Fibroblast of gingiva (primary cell): Measurements from ENCODE around the gene AAMP.

ENCODE experiments used
- DNase-seq: peaks from one replicate; pipeline ENCODE4 v3.0.0-alpha.2; 2011; ENCODE audit warnings: low read depth

The AAMP gene

DNA sequence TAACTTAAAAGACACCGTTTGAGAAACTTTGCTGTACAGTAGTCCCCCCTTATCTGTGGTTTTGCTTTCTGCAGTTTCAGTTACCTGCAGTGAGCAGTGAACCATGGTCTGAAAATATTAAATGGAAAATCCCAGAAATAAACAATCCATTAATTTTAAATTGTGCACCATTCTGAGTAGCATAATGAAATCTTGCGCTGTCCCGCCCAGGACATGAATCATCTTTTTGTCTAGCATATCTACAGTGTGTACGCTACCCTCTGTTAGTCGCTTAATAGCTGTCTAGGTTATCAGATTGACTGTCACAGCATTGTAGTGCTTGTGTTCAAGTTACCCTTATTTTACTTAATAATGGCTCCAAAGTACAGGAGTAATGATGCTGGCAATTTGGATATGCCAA is 46.9 kb downstream of the AAMP start:
- DNase-seq, result no peak

DNA sequence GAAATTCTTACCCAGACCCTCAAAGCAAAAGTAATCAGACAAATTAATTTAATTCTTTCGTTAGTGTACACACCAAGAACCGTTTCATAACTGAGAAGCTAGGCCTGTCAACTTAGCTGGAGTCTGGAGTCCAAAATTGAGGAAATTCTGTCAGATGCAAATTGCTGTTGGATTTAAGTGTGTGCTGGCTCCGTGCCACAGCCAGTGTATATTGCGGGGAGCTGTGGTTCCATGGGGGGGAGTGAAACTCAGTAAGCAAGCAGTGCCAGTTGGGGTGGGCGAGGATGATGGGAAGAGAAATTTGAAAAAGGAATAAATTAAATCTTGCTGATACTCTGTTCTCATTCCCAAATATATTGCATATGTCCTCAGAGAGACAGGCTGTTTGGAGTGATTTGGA is 48.9 kb downstream of the AAMP start:
- DNase-seq, result no peak

DNA sequence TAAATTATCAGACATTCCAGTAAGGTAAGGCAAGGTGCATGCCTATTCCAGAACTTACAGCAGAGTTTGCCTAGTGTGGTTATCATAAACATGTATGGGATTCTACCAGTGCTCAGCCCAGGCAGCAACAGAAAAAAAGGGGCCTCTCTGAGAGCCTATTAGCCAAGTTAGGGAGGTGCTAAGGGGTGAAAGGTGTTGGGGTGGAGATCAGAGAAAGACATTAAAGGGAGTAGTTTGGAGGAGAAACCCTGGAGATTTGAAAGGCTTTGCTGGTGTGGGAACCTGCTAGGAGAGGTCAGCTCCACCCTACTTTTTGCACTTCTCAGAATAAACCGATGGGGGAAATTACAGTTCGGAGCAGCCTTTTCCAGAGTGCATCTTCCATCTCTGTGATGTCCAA is 50.0 kb downstream of the AAMP start:
- no peak for DNase-seq

DNA sequence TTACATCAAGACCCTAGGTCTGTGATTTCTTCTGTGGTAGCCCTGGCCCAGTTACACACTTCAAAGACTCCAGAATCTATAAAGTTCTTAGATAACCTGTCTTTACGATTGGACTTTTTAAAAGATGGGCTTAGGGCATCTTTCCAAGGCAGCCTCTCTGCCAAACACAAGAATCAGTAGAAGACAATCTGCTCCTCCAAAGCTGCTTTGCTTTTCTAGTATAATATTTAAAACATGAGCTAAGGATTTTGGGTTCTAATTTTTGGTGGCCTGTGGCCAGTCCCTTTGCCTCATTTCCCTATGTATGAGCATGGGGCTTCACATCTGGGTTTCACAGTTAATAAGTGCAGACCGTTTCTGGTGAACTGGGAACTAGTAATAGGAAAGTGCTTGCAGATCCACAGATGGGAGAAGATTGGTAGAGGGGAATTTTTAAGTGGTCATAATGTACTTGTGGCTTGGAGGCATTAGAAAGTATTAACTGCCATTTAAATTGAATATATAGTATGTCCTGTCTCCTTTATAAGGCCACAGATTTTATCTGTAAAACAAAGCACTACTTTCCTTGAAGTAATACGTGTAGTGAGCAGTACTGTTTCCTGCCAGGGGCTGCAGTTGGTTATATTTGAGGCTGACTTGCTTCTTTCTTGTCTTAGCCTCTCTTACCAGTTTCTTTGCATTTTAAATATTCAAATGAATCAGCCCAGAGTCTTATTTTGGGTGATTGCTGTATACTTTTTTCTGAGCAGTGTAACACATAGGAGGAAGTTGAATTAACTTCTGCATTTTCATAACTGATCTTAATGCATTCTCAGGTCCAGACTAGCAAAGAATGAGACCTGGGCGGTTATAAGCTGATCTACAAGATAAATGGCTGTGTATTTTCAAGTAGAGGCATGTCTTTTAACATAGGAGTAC is 51.4 kb downstream of the AAMP start:
- no peak for DNase-seq

DNA sequence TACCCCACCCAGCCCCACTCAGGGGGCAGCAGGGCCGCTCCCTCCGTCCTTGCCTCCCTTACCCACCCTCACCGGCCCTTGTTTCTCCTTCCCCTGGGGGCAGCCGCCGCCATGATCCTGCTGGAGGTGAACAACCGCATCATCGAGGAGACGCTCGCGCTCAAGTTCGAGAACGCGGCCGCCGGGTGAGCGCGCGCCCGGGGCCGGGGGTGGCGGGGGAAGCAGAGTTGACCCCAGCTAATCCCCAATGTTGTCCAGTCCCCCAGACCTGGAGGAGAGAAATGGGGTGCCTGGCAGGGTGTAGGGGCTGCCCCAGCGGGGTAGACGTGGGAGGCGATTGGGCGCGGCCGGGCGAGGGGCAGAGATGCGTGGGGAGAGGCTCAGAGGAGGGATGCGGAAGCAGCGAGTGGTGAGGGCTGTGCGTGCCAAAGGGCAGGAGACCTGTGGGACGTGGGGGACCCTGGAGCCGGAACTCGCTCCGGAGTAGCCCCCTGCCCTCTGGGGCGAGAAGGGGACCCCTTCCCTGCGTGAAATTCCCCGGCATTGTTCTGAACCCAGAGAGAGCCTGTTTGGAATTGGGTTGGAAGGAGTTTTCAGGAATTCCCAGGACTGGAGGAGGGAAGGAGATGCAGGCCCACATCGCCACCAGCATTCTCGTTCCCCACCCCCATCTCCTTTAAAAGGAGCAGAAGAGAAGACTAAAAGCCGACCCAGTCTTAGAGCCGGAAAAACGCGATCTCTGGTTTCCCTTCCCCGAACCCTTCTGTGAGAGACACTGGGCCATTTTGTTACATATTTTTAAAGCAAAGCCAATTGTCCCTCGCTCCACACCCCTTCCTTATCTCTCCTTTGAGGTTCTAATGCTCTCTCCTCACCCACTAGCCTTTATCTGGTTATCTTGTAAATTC is 52.3 kb downstream of the AAMP start:
- peak; percentile 15 for DNase-seq

DNA sequence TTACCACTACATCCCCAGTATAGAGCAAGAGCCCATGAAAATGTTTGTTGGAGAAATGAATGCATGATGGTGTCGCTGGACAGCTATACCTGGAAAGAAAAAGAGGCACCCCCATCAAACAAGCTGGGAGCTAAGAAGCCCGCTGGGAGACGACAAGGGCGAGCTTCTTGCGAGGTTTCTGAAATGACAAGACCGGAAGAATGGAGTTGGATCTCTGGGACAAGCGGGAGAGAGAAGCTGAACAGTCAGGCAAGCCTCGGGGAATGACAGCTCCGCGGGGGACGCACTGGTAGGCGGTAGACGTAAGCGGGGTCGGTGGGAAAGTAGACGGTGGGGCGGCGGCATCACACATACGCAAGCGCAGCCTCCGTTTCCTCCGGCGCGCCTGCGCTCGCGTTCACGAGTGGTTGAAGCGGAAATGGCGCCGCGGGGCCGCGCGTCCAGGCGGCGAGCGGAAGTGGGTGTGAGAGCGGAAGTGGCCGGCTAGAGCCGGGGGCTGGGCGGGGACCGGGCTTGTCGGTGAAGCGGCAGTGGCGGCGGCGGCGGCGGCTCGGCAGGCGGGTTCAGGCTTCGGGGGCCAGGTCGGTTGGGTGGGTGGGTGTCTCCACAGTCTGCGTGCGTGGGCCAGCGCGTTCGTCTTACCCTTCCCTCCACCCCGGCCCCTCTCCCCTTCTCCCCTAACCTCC is 53.1 kb downstream of the AAMP start, which contains the start of gene ARPC2:
TSS of gene ARPC2 (plus strand) at position 516 of the 686 bp plus-strand sequence. CDS start 282 bp downstream, outside the sequence.
- peak; percentile 92 for DNase-seq

DNA sequence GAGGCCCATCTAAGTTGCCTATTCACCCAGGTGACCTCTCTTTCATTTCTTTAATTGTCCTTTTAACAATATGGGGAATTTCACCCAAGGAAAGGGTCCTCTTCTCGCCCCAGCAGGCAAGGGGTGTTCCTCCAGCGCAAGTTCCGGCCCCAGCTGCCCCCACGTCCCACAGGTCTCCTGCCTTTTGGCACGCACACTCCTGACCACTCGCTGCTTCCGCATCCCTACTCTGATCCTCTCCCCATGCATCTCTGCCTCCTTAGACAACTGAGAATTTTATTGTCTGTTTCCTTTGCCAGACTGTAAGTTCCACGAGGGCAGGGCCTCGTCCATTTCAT is 53.6 kb downstream of the AAMP start:
- DNase-seq, result no peak
